Cortex of kidney (tissue), 1 donor: ENCODE results near the gene COLGALT1.
"Not testable (repeated sequence)": the region's sequence is repeated elsewhere in the genome, so short reads cannot be mapped to it uniquely, and the experiment has no call there.

Experiments
- DNase-seq: peaks from one replicate; lab custom pipeline; 2025; lab: John Stamatoyannopoulos, UW

Gene COLGALT1

GRCh38 chr19:17534767-17535166 lies 20.7 kb upstream of the COLGALT1 start:
- DNase-seq: no peak

GRCh38 chr19:17536955-17537354 lies 18.5 kb upstream of the COLGALT1 start:
- no peak for DNase-seq

- no peak for DNase-seq
Measured at GRCh38 chr19:17538684-17539237, 16.7 kb upstream of the COLGALT1 start.

- no peak for DNase-seq
Measured at GRCh38 chr19:17539238-17540117, 16.0 kb upstream of the COLGALT1 start.

- no peak for DNase-seq
Measured at GRCh38 chr19:17540174-17540573, 15.3 kb upstream of the COLGALT1 start.

GRCh38 chr19:17541184-17541759 lies 14.2 kb upstream of the COLGALT1 start:
- no peak for DNase-seq

- DNase-seq: no peak
Measured at GRCh38 chr19:17542042-17542441, 13.4 kb upstream of the COLGALT1 start.

GRCh38 chr19:17542793-17543582 lies 12.5 kb upstream of the COLGALT1 start:
- DNase-seq: no peak

GRCh38 chr19:17543986-17544385 lies 11.5 kb upstream of the COLGALT1 start:
- DNase-seq: no peak

GRCh38 chr19:17544418-17544817 lies 11.0 kb upstream of the COLGALT1 start:
- no peak for DNase-seq

GRCh38 chr19:17548145-17548544 lies 7.3 kb upstream of the COLGALT1 start:
- DNase-seq: no peak

GRCh38 chr19:17549085-17549740 lies 6.2 kb upstream of the COLGALT1 start:
- DNase-seq: no peak

GRCh38 chr19:17550076-17550667 lies 5.3 kb upstream of the COLGALT1 start:
- DNase-seq: no peak

GRCh38 chr19:17552735-17553134 lies 2.7 kb upstream of the COLGALT1 start:
- DNase-seq: not testable (repeated sequence)

- DNase-seq: no peak
Measured at GRCh38 chr19:17553256-17553655, 2.2 kb upstream of the COLGALT1 start.

GRCh38 chr19:17554968-17555479 lies 425 bp upstream of the COLGALT1 start:
- no peak for DNase-seq

- DNase-seq: no peak
Measured at GRCh38 chr19:17555929-17556813, 722 bp downstream of the COLGALT1 start.

- DNase-seq: no peak
Measured at GRCh38 chr19:17556995-17557394, 1.5 kb downstream of the COLGALT1 start.

- no peak for DNase-seq
Measured at GRCh38 chr19:17557466-17557865, 2.0 kb downstream of the COLGALT1 start.

- DNase-seq: no peak
Measured at GRCh38 chr19:17560205-17560595, 4.8 kb downstream of the COLGALT1 start.
